RWPE2 (cell line): ENCODE data around the gene LUM.

ENCODE experiments used
- ATAC-seq: fragments of 200-7000 bp; cut with Tn5 transposase; 3 replicates; pipeline ENCODE4 v1.9.1; 2021; ENCODE audit warnings: low read depth
- DNase-seq: peaks from one replicate; pipeline ENCODE4 v3.0.0-alpha.2; 2020; ENCODE audit warnings: low spot score
- H3K27ac ChIP-seq: fragments of 450-650 bp; 2 replicates; pipeline ENCODE4 v1.5.1; 2017; ENCODE audit warnings: mild to moderate bottlenecking; ENCODE audit not compliant: poor library complexity, severe bottlenecking
- H3K27me3 ChIP-seq: fragments of 250-450 bp; sonication (Bioruptor Pico); 2 replicates; pipeline ENCODE4 v1.5.1; 2021; ENCODE audit warnings: mild to moderate bottlenecking, moderate library complexity; ENCODE audit not compliant: insufficient read depth, poor library complexity, severe bottlenecking
- H3K36me3 ChIP-seq: fragments of 250-450 bp; sonication (Bioruptor Pico); 2 replicates; pipeline ENCODE4 v1.5.1; 2020; ENCODE audit warnings: low read depth, mild to moderate bottlenecking, moderate library complexity
- H3K4me1 ChIP-seq: fragments of 250-450 bp; sonication (Bioruptor Pico); 2 replicates; pipeline ENCODE4 v1.5.1; 2021; ENCODE audit warnings: mild to moderate bottlenecking, moderate library complexity; ENCODE audit not compliant: insufficient read depth, poor library complexity, severe bottlenecking
- H3K4me3 ChIP-seq: fragments of 250-450 bp; sonication (Bioruptor Pico); 2 replicates; pipeline ENCODE4 v1.5.1; 2021; ENCODE audit warnings: mild to moderate bottlenecking, moderate library complexity; ENCODE audit not compliant: severe bottlenecking
- H3K9me3 ChIP-seq: fragments of 250-450 bp; sonication (Bioruptor Pico); 2 replicates; pipeline ENCODE4 v1.5.1; 2021; ENCODE audit warnings: mild to moderate bottlenecking, moderate library complexity; ENCODE audit not compliant: severe bottlenecking
- CTCF ChIP-seq: fragments of 450-650 bp; IDR thresholded peaks from one replicate; pipeline ENCODE4 v1.5.1; 2017; ENCODE audit warnings: mild to moderate bottlenecking, moderate library complexity; ENCODE audit not compliant: poor library complexity, severe bottlenecking

LUM gene

GRCh38 chr12:91144053-91144452 is 32.8 kb upstream of the LUM start:
- TF ChIP-seq CTCF: no peak
- no peak overlapping the region for H3K27ac ChIP-seq
- no peaks in the 10 kb centered on the region for H3K27me3 ChIP-seq
- no peak for DNase-seq
- H3K4me3 ChIP-seq: no peak overlapping the region
- H3K36me3 ChIP-seq: no peaks in the 10 kb centered on the region
- no peaks in the 10 kb centered on the region for H3K9me3 ChIP-seq
- ATAC-seq: peak; percentile 95
- no peaks in the 10 kb centered on the region for H3K4me1 ChIP-seq

GRCh38 chr12:91143206-91143605 is 31.9 kb upstream of the LUM start:
- TF ChIP-seq CTCF: no peak
- DNase-seq (no peak), ATAC-seq (no peak)
- no peak overlapping the region for H3K27ac ChIP-seq
- H3K9me3 ChIP-seq: no peaks in the 10 kb centered on the region
- H3K27me3 ChIP-seq: no peaks in the 10 kb centered on the region
- H3K4me1 ChIP-seq: no peaks in the 10 kb centered on the region
- H3K36me3 ChIP-seq: no peaks in the 10 kb centered on the region
- no peak overlapping the region for H3K4me3 ChIP-seq

GRCh38 chr12:91142221-91142631 is 30.9 kb upstream of the LUM start:
- no peak for TF ChIP-seq CTCF
- H3K27me3 ChIP-seq: no peaks in the 10 kb centered on the region
- H3K9me3 ChIP-seq: no peaks in the 10 kb centered on the region
- H3K4me1 ChIP-seq: no peaks in the 10 kb centered on the region
- H3K27ac ChIP-seq: no peak overlapping the region
- no peaks in the 10 kb centered on the region for H3K36me3 ChIP-seq
- no peak overlapping the region for H3K4me3 ChIP-seq
- no peak for ATAC-seq
- DNase-seq: no peak

GRCh38 chr12:91140026-91140931 is 29.0 kb upstream of the LUM start:
- DNase-seq (no peak), ATAC-seq (peak; percentile 51)
- no peaks in the 10 kb centered on the region for H3K4me1 ChIP-seq
- peaks cover 1% of the 10 kb centered on the region for H3K9me3 ChIP-seq
- no peak overlapping the region for H3K4me3 ChIP-seq
- H3K27me3 ChIP-seq: no peaks in the 10 kb centered on the region
- TF ChIP-seq CTCF: no peak
- no peaks in the 10 kb centered on the region for H3K36me3 ChIP-seq
- no peak overlapping the region for H3K27ac ChIP-seq

- no peak for DNase-seq
- Histone ChIP-seq H3K27me3 (no peaks in the 10 kb centered on the region), H3K9me3 (peaks cover 1% of the 10 kb centered on the region), H3K4me1 (no peaks in the 10 kb centered on the region), H3K36me3 (no peaks in the 10 kb centered on the region), H3K4me3 (no peak overlapping the region), H3K27ac (no peak overlapping the region)
- TF ChIP-seq CTCF: no peak
- no peak for ATAC-seq
Measured at GRCh38 chr12:91139286-91139685, 28.0 kb upstream of the LUM start.
